Germinal center (tissue), 1 donor: ENCODE data around the gene VPS72.

Experiments
- DNase-seq: peaks from one replicate; pipeline ENCODE4 v3.0.0; 2012; ENCODE audit warnings: mixed read lengths, low spot score

The VPS72 gene

DNA sequence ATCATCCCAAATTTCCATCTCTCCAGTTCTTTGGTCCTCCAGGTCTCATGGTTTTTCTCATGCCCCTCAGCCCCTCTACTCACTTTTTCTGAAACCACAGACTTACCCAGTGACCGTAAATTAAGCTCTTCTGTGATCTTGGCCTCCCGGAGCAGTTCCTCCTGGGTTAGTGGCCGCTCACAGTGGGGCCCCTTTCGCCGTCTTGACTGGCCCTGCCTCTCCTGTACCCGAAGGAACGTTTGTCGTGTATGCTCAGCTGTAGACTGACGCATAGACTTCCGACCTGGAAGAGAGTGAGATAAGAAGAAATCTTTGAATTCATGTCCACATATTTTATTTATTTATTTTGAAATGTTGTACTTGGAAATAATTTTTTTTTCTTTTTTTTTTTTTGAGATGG is 5.8 kb downstream of the VPS72 start:
- no peak for DNase-seq

DNA sequence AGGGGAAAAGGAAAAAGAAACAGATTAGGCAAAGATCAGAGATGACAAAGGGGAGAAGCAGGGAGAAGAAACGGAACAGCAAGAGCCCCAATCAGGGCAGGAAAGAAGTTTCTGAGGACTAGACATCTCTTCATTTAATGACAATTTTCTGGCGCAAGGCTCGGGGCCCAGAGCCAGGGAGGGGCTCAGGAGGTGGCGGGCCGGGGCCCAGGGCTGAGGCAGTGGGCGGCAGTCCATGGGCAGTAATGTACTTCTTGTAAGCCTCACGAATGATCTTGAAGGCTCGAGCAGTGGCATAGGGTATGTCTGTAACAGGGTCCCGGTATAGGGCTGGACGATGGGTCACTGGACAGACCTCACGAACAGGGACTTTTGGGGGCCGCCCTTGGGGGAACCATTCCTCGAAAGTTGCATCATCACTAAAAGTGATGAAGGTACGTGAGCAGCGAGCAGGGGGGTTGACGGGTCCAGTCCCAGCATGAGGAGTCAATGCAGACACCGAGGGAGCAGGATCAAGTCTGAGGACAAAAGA is 13.4 kb downstream of the VPS72 start:
- DNase-seq: no peak

DNA sequence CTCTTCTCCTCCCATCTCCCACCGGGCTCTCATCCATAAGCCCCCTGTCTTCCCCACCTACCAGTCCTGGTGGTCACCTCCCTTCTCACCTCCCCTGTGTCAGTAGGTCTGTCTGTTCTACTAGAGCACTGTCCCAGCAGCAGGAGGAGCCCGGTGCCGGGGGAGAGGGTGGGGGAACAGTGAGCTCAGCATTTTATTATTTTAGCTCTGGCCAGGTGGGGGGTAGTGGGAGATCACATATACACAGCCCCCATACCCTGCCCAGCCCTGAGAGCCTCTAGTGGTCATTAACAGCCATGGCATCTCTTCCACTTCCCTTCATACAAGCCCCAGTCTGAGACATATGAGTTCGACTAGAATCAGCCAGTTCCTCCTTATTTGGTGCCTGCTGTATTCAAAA is 14.1 kb downstream of the VPS72 start, which contains the start of gene TMOD4:
TSS of gene TMOD4 (minus strand) at position 119 of the 400 bp plus-strand sequence. CDS start 1,106 bp downstream, outside the sequence.
- DNase-seq: peak; percentile 50

DNA sequence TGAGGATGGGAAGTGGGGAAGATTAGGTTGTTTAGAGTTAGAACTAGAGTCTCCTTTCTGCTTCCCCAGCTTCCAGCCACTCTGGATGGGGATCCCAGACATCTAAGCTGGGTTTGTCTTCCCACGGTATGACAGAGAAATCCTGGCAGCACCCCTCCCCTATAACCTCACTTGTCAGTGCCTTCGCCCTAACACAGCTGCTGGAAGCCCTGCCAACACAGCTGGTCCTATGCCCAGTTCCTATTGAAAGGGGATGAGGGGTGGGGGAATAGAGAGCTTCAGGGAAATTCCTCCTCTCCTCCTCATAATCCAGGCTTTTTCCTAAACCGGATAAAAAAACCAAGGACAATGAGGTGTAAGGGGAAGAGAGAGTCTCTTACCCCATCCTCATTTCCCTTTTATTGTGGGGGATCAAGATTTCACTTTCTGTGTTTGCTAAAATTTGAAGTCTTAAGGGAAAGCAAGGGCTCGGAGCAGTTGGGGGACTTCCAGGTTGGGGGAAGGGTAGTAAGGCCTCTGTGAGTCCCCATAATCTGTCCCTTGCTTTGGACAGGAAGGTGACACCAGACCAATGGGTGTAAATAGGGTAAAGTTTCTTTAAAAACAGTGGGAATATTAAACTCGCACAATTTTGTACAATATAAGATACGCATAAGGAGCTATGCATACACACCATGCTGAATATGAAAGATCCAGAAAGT is 14.8 kb downstream of the VPS72 start:
- DNase-seq: no peak

- DNase-seq: no peak
Measured at GRCh38 chr1:151171190-151171589, 18.8 kb downstream of the VPS72 start.

- no peak for DNase-seq
Measured at GRCh38 chr1:151167116-151167515, 22.9 kb downstream of the VPS72 start.

GRCh38 chr1:151166505-151166956 is 23.5 kb downstream of the VPS72 start:
- no peak for DNase-seq

GRCh38 chr1:151165738-151166504 is 24.1 kb downstream of the VPS72 start, which contains the start of the genes LYSMD1 and SCNM1:
TSS of gene LYSMD1 (minus strand) at chr1:151165902. CDS start at chr1:151165258, 644 bp downstream.
TSS of gene SCNM1 (plus strand) at chr1:151166144. CDS start at chr1:151166153, 9 bp downstream.
- DNase-seq: peak; percentile 94

- DNase-seq: no peak
Measured at GRCh38 chr1:151165281-151165737, 24.7 kb downstream of the VPS72 start.

DNA sequence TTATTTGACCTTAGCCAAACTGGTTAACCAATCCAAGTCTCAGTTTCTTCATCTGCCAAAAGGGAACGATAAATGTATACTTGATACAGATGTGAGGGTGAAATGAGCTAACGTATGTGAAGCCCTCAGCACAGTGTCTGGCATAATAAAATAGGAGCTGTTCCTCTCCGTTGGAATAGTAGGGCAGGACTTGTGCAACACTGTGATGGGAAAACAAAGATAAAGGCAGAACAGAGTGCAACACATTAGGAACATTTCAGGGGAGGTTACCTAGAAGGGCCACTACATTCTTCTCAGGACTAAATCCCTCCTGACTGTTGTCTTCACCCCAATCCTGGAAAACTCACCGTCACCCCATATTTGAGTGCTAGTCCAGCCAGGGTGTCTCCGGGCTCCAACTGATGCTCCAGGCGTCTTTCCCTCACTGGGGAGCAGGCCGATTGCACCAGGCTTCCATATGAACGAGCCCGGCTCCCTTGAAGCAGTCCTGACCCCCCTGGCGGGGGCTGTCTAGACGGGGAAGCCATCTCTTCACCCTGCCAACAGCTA is 25.2 kb downstream of the VPS72 start:
- DNase-seq: no peak

DNA sequence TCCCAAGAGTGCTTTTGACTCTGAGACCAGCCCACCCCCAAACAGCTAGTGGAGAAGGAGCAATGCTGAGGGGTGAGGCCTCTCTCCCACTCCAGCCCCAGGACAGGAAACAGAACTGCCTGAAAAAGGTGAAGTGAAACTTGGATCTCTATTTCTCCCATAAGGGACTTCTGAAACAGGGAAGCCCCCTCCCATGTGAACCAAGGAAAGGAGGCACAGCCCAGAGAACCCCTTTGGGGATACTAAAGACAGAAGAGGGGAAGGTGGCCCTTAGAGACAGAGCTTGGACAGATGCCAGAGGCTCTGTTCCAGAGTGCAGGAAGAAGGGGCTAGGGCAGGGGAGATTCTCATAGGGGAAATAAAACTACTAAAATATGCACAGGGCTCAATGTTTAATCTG is 30.6 kb downstream of the VPS72 start:
- DNase-seq: no peak

- no peak for DNase-seq
Measured at GRCh38 chr1:151158751-151159251, 31.2 kb downstream of the VPS72 start.

DNA sequence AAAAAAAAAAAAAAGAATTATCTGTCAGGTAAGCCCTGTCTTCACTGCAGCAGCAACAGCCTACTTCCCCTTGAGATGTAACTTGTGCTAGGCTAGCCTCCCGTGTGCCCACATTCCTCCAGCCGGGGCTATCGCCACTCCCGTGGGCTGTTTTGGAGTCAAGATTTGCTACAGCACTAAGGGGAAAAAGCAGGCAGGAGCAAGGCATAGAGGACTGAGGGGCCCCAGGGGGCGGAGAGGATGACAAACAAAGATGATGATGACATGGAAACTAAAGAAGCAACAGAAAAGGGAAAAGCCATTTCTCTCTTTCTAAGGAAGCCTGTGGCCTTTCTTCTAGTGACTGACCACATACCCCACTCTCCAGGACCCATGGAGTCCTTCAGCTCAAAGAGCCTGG is 31.7 kb downstream of the VPS72 start:
- no peak for DNase-seq

DNA sequence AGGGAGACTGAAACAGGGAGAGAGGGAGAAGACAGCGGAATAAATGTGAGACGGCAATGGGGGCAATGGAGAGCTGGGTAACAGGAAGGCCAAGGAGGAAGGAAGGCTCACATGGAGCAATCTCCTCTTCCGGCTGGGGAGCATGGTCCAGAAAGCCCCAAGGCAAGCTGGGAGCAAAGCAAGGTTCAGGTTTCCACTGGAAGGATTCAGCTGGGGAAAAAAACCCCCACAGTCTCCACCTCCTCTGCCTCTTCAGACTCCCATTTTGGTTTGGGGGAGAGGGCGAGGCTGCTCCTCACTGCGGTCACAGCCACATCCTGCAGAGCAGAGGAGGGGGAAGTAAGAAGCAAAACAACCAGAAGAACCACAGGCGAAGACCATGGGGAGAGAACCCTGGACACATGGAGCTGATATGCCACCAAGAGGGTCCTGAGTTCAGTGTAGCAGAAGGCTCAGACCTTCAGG is 32.9 kb downstream of the VPS72 start:
- DNase-seq: no peak

DNA sequence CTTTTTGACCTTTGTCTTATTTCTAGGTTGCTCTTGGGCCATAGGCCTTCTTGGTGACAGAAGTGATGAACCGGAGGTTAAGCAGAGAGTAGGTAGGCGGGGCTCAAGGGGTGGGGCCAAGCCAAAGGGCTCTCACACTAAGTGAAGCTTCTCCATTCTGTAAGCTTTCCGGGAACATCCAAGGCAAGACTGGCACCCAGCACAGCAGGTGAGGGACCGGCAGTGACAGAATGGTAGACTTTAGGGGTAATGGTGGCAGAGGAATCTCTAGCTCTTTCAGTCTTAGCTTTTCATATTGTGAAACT is 33.5 kb downstream of the VPS72 start, which contains the start of gene TNFAIP8L2:
TSS of gene TNFAIP8L2 (plus strand) at position 135 of the 305 bp plus-strand sequence. CDS start 2,049 bp downstream, outside the sequence.
- peak; percentile 56 for DNase-seq

GRCh38 chr1:151147665-151148064 is 42.3 kb downstream of the VPS72 start:
- no peak for DNase-seq

DNA sequence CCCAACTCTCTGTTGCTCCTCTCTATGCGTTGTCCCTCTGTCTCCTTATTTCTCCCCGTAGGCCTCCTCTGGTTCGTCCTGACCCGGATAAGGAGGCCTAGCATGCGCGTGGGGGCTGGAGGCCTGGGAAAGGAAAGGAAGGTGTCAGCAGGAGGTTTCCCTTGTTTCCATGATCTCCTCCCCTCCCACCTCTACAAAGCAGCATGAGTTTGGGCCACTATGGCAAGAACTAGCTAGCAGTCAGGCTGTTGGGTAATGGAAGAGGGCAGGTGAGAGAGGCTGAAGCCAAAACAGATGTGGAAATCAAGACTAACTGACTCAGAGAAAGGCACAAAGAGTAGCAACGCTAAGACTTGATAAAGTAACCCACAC is 42.9 kb downstream of the VPS72 start:
- DNase-seq: no peak

DNA sequence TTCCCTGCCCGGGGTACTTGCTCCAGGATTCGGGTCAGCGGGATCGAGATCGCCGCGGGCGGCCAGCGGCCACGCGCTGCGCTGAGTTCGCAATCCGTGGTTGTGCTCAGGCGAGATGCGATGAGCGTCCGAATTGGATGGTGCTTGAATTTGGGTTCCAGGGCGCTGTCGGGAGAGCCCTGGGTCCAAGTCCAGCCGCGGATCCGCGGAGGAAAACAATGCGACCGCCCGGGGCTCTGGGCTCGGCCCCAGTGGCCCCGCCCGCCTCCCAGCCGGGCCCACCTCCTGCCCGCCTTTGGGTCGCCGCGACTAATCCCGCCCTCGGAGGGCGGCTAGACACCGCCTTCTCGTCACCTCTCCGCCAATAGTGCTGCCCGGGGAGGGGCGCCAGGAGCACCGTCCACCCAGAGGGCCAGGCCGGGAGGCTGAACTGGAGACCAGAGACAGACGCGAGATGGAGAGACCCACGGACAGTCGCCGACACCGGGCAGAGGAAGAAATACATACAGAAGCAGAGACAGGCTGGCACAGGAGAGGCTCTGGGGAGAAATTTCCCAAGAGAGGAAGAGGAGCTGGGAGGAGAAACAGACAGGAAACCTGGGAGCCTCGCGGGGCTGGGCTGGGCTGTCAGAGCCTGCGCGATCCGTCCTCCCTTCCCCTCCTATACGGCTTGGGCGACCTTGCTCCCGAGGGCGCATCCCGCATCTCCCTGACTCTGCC is 43.4 kb downstream of the VPS72 start, which contains the start of gene SEMA6C:
TSS of gene SEMA6C (minus strand) at position 220 of the 720 bp plus-strand sequence. CDS start 4,010 bp downstream, outside the sequence.
- peak; percentile 87 for DNase-seq

DNA sequence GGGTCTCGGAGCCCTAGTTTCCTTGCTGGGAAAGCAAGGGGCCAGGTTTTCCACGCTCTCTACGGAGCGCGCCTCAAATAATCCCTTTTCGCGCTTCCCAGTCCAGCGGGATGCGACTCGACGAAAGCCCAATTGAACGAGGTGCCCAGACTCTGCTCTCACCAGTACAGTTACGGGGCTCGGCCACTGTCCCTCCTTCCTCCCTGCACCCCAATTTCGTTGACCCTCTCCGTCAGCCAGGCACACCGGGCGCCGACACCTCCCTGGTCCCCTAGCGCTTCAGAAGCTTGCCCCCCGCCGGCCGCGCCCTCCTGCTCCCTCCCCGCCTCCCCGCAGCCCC is 44.0 kb downstream of the VPS72 start:
- DNase-seq: no peak

DNA sequence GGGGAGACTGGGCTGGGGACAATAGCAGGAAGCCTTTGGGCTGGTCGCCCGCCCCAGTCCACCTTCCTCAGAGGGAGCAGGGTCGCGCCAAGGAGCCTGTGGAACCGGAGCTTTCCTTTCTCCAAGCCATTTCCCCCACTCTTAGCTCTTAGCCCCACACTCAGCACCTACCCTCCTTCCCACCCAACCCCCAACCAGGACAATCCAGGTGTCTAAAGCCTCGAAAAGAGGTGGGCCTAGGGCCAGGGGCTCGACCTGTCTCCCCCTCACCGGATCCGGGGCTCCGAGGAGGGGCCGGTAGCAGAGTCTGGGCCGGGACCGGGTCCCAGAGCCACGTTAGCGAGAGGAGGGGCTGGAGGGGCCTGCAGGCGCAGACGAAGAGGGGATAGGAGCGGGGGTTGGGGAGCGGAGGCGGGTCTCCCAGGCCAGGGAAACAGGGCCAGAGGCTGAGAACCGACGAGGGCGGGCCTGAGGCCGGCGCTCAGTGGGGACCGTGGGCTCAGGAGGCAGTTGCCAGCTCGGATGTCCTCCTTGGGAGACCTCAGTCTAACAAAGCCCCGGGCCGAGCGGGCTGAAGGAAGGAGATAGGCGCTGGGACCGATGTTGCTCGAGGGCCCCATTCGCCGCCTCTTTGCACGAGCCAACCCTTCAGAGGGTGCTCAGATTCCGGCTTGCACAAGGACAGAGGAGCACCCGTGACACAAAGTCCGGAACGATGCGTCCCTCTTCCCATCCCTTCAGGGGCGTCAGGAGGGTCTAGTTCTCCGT is 44.5 kb downstream of the VPS72 start:
- DNase-seq: peak; percentile 28
